ENCODE data around the gene NRARP. TPM values are rescaled to one million over a fixed set of nuclear protein-coding genes. Genes with fewer than 3 reads are reported as not detected.

The NRARP gene
- polyA plus RNA-seq, 3 donors, result 15.4 TPM; not detected in 2

GRCh38 chr9:137347928-137348327, 45.9 kb upstream of the NRARP start:
- Histone ChIP-seq H3K4me2 (replicated peaks; ENCODE audit: extremely low read depth, low read length, poor library complexity, severe bottlenecking) (no peak overlapping the region), H3K9ac (ENCODE audit: insufficient read depth, low read length, poor library complexity, severe bottlenecking) (no peak overlapping the region), H3K4me1 (ENCODE audit: control insufficient read depth in 1 of 2, insufficient read depth in 2 of 2, low read length in 2 of 2) (no peaks in the 10 kb centered on the region), H3K27ac (ENCODE audit: low read depth in 1 of 2, low read length in 2 of 2) (no peak overlapping the region), H3K9me3 (replicated peaks in 1 of 2; ENCODE audit: control insufficient read depth in 1 of 2, insufficient read depth in 1 of 2, low read length in 2 of 2) (peaks cover 6 to 52% of the 10 kb centered on the region in 2 donors), H3K4me3 (replicated peaks in 1 of 3; ENCODE audit: low read depth in 2 of 3, low read length in 3 of 3) (no peak overlapping the region), H2AFZ (ENCODE audit: insufficient read depth, low read depth, low read length, poor library complexity, severe bottlenecking) (no peak overlapping the region), H3K27me3 (ENCODE audit: control insufficient read depth in 2 of 2, insufficient read depth in 2 of 2, low read length in 2 of 2) (no peaks in the 10 kb centered on the region), H3K36me3 (replicated peaks in 1 of 2; ENCODE audit: control insufficient read depth in 1 of 2, insufficient read depth in 2 of 2, low read length in 2 of 2) (no peaks in the 10 kb centered on the region), H3K79me2 (ENCODE audit: insufficient read depth, low read length) (no peaks in the 10 kb centered on the region), H4K20me1 (ENCODE audit: insufficient read depth, low read length) (no peaks in the 10 kb centered on the region)
- H3K27ac Mint-ChIP-seq, result no peak overlapping the region
- no peak overlapping the region for H3K4me3 Mint-ChIP-seq
- WGBS (ENCODE audit: insufficient coverage), result over 99% methylated on average over 12 of the region's 13 CpGs
- peaks cover 16 to 47% (median 30%) of the 10 kb centered on the region in 7 donors for H3K9me3 Mint-ChIP-seq
- no peak for DNase-seq
- H3K27me3 Mint-ChIP-seq (ENCODE audit: low read depth in 3 of 3), result peaks cover 0 to 2% (median 0%) of the 10 kb centered on the region in 3 donors
- intact Hi-C loops (cut with micrococcal nuclease), result no loop called here
- no peaks in the 10 kb centered on the region for H3K36me3 Mint-ChIP-seq
- H3K4me1 Mint-ChIP-seq, result no peaks in the 10 kb centered on the region
- TF ChIP-seq CTCF (IDR thresholded peaks at IDR 0.05), result no peak

GRCh38 chr9:137342482-137342881, 40.4 kb upstream of the NRARP start:
- Histone ChIP-seq H3K9me3 (replicated peaks in 1 of 2; ENCODE audit: control insufficient read depth in 1 of 2, insufficient read depth in 1 of 2, low read length in 2 of 2) (peaks cover 6 to 38% of the 10 kb centered on the region in 2 donors), H2AFZ (ENCODE audit: insufficient read depth, low read depth, low read length, poor library complexity, severe bottlenecking) (no peak overlapping the region), H3K9ac (ENCODE audit: insufficient read depth, low read length, poor library complexity, severe bottlenecking) (no peak overlapping the region), H4K20me1 (ENCODE audit: insufficient read depth, low read length) (no peaks in the 10 kb centered on the region), H3K79me2 (ENCODE audit: insufficient read depth, low read length) (no peaks in the 10 kb centered on the region), H3K27ac (ENCODE audit: low read depth in 1 of 2, low read length in 2 of 2) (no peak overlapping the region), H3K4me1 (ENCODE audit: control insufficient read depth in 1 of 2, insufficient read depth in 2 of 2, low read length in 2 of 2) (no peaks in the 10 kb centered on the region), H3K36me3 (replicated peaks in 1 of 2; ENCODE audit: control insufficient read depth in 1 of 2, insufficient read depth in 2 of 2, low read length in 2 of 2) (no peaks in the 10 kb centered on the region), H3K27me3 (ENCODE audit: control insufficient read depth in 2 of 2, insufficient read depth in 2 of 2, low read length in 2 of 2) (no peaks in the 10 kb centered on the region), H3K4me2 (replicated peaks; ENCODE audit: extremely low read depth, low read length, poor library complexity, severe bottlenecking) (no peak overlapping the region), H3K4me3 (replicated peaks in 1 of 3; ENCODE audit: low read depth in 2 of 3, low read length in 3 of 3) (no peak overlapping the region)
- no peak for DNase-seq
- Mint-ChIP-seq H3K4me1 (no peaks in the 10 kb centered on the region), H3K27ac (no peak overlapping the region), H3K9me3 (peaks cover 15 to 39% (median 33%) of the 10 kb centered on the region in 7 donors), H3K27me3 (ENCODE audit: low read depth in 3 of 3) (peaks cover 0 to 5% (median 4%) of the 10 kb centered on the region in 3 donors), H3K36me3 (no peaks in the 10 kb centered on the region), H3K4me3 (no peak overlapping the region)
- no peak for TF ChIP-seq CTCF (IDR thresholded peaks at IDR 0.05)
- intact Hi-C loops (cut with micrococcal nuclease), result no loop called here
- 98% methylated on average over 6 of the region's 7 CpGs for WGBS (ENCODE audit: insufficient coverage)
